Measurements from ENCODE around the gene IGF2BP2.
"Not testable (repeated sequence)": the region's sequence is repeated elsewhere in the genome, so short reads cannot be mapped to it uniquely, and the experiment has no call there.

The IGF2BP2 gene

GRCh38 chr3:185770109-185770508 is 54.7 kb downstream of the IGF2BP2 start:
- H3K27me3 ChIP-seq (ENCODE audit: control insufficient read depth in 5 of 5, insufficient read depth in 4 of 5, low read length in 5 of 5): no peaks in the 10 kb centered on the region
- no peak overlapping the region for H3K9ac ChIP-seq (ENCODE audit: low read length in 5 of 5)
- no peak overlapping the region for H3K27ac ChIP-seq (ENCODE audit: low read depth, low read length)
- H3K4me1 ChIP-seq (ENCODE audit: control insufficient read depth in 5 of 5, insufficient read depth in 5 of 5, low read length in 5 of 5): peaks cover 0 to 4% (median 2%) of the 10 kb centered on the region in 5 donors
- no peak overlapping the region for H3K4me3 ChIP-seq (ENCODE audit: low read depth in 1 of 5, low read length in 5 of 5)
- no peaks in the 10 kb centered on the region for H3K9me3 ChIP-seq (ENCODE audit: control insufficient read depth in 5 of 5, low read length in 5 of 5)
- H3K36me3 ChIP-seq (ENCODE audit: control insufficient read depth in 5 of 5, insufficient read depth in 5 of 5, low read length in 5 of 5): no peaks in the 10 kb centered on the region

- H3K4me1 ChIP-seq (ENCODE audit: control insufficient read depth in 5 of 5, insufficient read depth in 5 of 5, low read length in 5 of 5): peaks cover 5 to 15% (median 12%) of the 10 kb centered on the region in 5 donors
- H3K36me3 ChIP-seq (ENCODE audit: control insufficient read depth in 5 of 5, insufficient read depth in 5 of 5, low read length in 5 of 5); H3K4me3 ChIP-seq (ENCODE audit: low read depth in 1 of 5, low read length in 5 of 5); H3K9me3 ChIP-seq (ENCODE audit: control insufficient read depth in 5 of 5, low read length in 5 of 5); H3K9ac ChIP-seq (ENCODE audit: low read length in 5 of 5); H3K27me3 ChIP-seq (ENCODE audit: control insufficient read depth in 5 of 5, insufficient read depth in 4 of 5, low read length in 5 of 5); H3K27ac ChIP-seq (ENCODE audit: low read depth, low read length): not testable (repeated sequence)
These were observed 56.3 kb downstream of the IGF2BP2 start for GRCh38 chr3:185768578-185768982.

DNA sequence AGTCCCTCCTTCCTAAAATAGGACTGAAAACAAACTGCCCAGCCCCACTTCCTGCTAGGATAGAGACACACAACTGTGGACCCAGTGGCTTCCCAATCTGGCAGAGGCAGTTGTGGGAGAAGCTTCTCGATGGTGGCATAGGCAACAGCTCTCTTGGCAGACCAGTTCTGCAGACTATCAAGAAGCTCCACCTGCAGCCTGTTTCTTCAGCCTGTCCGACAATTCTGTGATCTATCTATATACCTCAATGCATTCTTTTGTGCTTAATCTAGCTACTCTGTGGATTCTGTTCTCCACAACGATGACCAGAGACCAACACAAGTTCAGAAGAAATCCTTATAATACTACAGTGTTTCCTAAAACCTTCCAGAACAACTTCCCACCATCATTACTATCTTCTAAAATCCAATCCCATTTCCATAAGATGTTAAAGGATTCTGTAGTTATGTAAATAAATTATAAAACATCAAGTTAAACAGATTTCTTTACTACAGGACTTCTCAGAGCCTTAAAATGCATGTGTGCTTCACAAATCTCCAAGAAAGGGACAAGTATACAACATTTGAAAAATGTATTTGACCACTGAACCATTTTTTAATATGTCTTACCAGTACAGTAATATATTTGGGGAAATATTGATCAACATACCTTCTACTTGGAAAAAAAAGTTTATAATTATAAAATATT is 57.7 kb downstream of the IGF2BP2 start:
- Histone ChIP-seq H3K36me3 (ENCODE audit: control insufficient read depth in 5 of 5, insufficient read depth in 5 of 5, low read length in 5 of 5) (no peaks in the 10 kb centered on the region), H3K4me3 (ENCODE audit: low read depth in 1 of 5, low read length in 5 of 5) (no peak overlapping the region), H3K4me1 (ENCODE audit: control insufficient read depth in 5 of 5, insufficient read depth in 5 of 5, low read length in 5 of 5) (peaks cover 5 to 15% (median 12%) of the 10 kb centered on the region in 5 donors), H3K27me3 (ENCODE audit: control insufficient read depth in 5 of 5, insufficient read depth in 4 of 5, low read length in 5 of 5) (no peaks in the 10 kb centered on the region), H3K9me3 (ENCODE audit: control insufficient read depth in 5 of 5, low read length in 5 of 5) (no peaks in the 10 kb centered on the region), H3K9ac (ENCODE audit: low read length in 5 of 5) (no peak overlapping the region), H3K27ac (ENCODE audit: low read depth, low read length) (no peak overlapping the region)

GRCh38 chr3:185766329-185767001 is 58.4 kb downstream of the IGF2BP2 start:
- Histone ChIP-seq H3K27me3 (ENCODE audit: control insufficient read depth in 5 of 5, insufficient read depth in 4 of 5, low read length in 5 of 5) (no peaks in the 10 kb centered on the region), H3K4me1 (ENCODE audit: control insufficient read depth in 5 of 5, insufficient read depth in 5 of 5, low read length in 5 of 5) (peaks cover 5 to 15% (median 12%) of the 10 kb centered on the region in 5 donors), H3K36me3 (ENCODE audit: control insufficient read depth in 5 of 5, insufficient read depth in 5 of 5, low read length in 5 of 5) (no peaks in the 10 kb centered on the region), H3K27ac (ENCODE audit: low read depth, low read length) (no peak overlapping the region), H3K4me3 (ENCODE audit: low read depth in 1 of 5, low read length in 5 of 5) (no peak overlapping the region), H3K9me3 (ENCODE audit: control insufficient read depth in 5 of 5, low read length in 5 of 5) (no peaks in the 10 kb centered on the region), H3K9ac (ENCODE audit: low read length in 5 of 5) (no peak overlapping the region)

- Histone ChIP-seq H3K9me3 (ENCODE audit: control insufficient read depth in 5 of 5, low read length in 5 of 5) (no peaks in the 10 kb centered on the region), H3K27me3 (ENCODE audit: control insufficient read depth in 5 of 5, insufficient read depth in 4 of 5, low read length in 5 of 5) (no peaks in the 10 kb centered on the region), H3K9ac (ENCODE audit: low read length in 5 of 5) (peak overlapping the region in 3 of 5 donors; percentile 44 to 63 (median 53)), H3K4me1 (ENCODE audit: control insufficient read depth in 5 of 5, insufficient read depth in 5 of 5, low read length in 5 of 5) (peaks cover 5 to 19% (median 13%) of the 10 kb centered on the region in 5 donors), H3K27ac (ENCODE audit: low read depth, low read length) (peak overlapping the region; percentile 43), H3K4me3 (ENCODE audit: low read depth in 1 of 5, low read length in 5 of 5) (peak overlapping the region in 1 of 5 donors; percentile 22), H3K36me3 (ENCODE audit: control insufficient read depth in 5 of 5, insufficient read depth in 5 of 5, low read length in 5 of 5) (no peaks in the 10 kb centered on the region)
These were observed 59.9 kb downstream of the IGF2BP2 start for GRCh38 chr3:185764980-185765370.

- no peaks in the 10 kb centered on the region for H3K27me3 ChIP-seq (ENCODE audit: control insufficient read depth in 5 of 5, insufficient read depth in 4 of 5, low read length in 5 of 5)
- H3K4me3 ChIP-seq (ENCODE audit: low read depth in 1 of 5, low read length in 5 of 5): peak overlapping the region in 2 of 5 donors; percentile 19 to 22
- H3K4me1 ChIP-seq (ENCODE audit: control insufficient read depth in 5 of 5, insufficient read depth in 5 of 5, low read length in 5 of 5): peaks cover 5 to 23% (median 13%) of the 10 kb centered on the region in 5 donors
- H3K9ac ChIP-seq (ENCODE audit: low read length in 5 of 5): peak overlapping the region in 4 of 5 donors; percentile 50 to 68 (median 62)
- no peaks in the 10 kb centered on the region for H3K36me3 ChIP-seq (ENCODE audit: control insufficient read depth in 5 of 5, insufficient read depth in 5 of 5, low read length in 5 of 5)
- no peaks in the 10 kb centered on the region for H3K9me3 ChIP-seq (ENCODE audit: control insufficient read depth in 5 of 5, low read length in 5 of 5)
- H3K27ac ChIP-seq (ENCODE audit: low read depth, low read length): peak overlapping the region; percentile 43
These were observed 60.5 kb downstream of the IGF2BP2 start for GRCh38 chr3:185764163-185764979.

GRCh38 chr3:185763347-185764005 is 61.4 kb downstream of the IGF2BP2 start:
- peaks cover 5 to 23% (median 13%) of the 10 kb centered on the region in 5 donors for H3K4me1 ChIP-seq (ENCODE audit: control insufficient read depth in 5 of 5, insufficient read depth in 5 of 5, low read length in 5 of 5)
- H3K27me3 ChIP-seq (ENCODE audit: control insufficient read depth in 5 of 5, insufficient read depth in 4 of 5, low read length in 5 of 5): no peaks in the 10 kb centered on the region
- H3K9ac ChIP-seq (ENCODE audit: low read length in 5 of 5): no peak overlapping the region
- no peaks in the 10 kb centered on the region for H3K9me3 ChIP-seq (ENCODE audit: control insufficient read depth in 5 of 5, low read length in 5 of 5)
- H3K27ac ChIP-seq (ENCODE audit: low read depth, low read length): no peak overlapping the region
- H3K4me3 ChIP-seq (ENCODE audit: low read depth in 1 of 5, low read length in 5 of 5): no peak overlapping the region
- H3K36me3 ChIP-seq (ENCODE audit: control insufficient read depth in 5 of 5, insufficient read depth in 5 of 5, low read length in 5 of 5): no peaks in the 10 kb centered on the region

DNA sequence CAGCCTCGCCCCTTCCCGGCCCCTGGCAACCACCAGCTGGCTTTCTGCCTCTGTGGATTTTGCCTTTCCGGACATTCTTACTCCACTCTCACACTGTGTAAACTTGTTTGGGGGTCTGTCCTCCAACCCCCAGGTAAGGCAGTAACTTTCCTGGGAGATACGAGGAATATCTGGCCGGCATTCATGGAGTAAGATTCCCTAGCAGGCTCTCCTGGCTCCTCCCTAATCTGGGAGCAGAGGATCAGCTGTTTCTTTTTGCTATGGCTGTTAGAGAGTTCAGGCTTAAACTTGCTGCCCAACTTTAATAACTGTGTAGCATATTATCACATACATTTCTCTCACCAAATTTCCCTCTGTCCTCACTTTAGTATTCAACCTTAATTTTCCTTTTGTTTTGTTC is 64.3 kb downstream of the IGF2BP2 start:
- peak overlapping the region; percentile 14 to 68 (median 50) for H3K9ac ChIP-seq (ENCODE audit: low read length in 5 of 5)
- peak overlapping the region; percentile 42 for H3K27ac ChIP-seq (ENCODE audit: low read depth, low read length)
- H3K9me3 ChIP-seq (ENCODE audit: control insufficient read depth in 5 of 5, low read length in 5 of 5): no peaks in the 10 kb centered on the region
- peaks cover 5 to 23% (median 13%) of the 10 kb centered on the region in 5 donors for H3K4me1 ChIP-seq (ENCODE audit: control insufficient read depth in 5 of 5, insufficient read depth in 5 of 5, low read length in 5 of 5)
- H3K27me3 ChIP-seq (ENCODE audit: control insufficient read depth in 5 of 5, insufficient read depth in 4 of 5, low read length in 5 of 5): no peaks in the 10 kb centered on the region
- no peaks in the 10 kb centered on the region for H3K36me3 ChIP-seq (ENCODE audit: control insufficient read depth in 5 of 5, insufficient read depth in 5 of 5, low read length in 5 of 5)
- H3K4me3 ChIP-seq (ENCODE audit: low read depth in 1 of 5, low read length in 5 of 5): peak overlapping the region; percentile 22 to 63 (median 53)

DNA sequence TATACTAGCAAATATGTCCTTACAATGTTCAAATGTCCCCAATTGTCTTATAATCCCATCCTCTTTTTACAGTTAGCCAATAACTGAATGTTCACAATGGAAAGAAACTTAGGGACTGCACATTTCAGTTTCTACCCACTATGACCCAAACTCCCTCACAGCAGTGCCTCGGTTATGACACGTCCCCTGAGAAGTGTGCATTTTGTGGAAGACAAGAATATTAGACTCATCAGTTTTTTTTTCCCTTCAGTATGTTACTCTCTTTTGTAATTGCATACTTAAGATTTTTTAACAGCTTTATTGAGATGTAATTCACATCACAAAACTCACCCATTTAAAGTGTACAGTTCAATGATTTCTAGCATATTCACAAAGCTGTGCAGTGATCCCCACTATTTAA is 64.8 kb downstream of the IGF2BP2 start:
- H3K9ac ChIP-seq (ENCODE audit: low read length in 5 of 5): peak overlapping the region; percentile 14 to 68 (median 50)
- peaks cover 0 to 2% (median 0%) of the 10 kb centered on the region in 5 donors for H3K9me3 ChIP-seq (ENCODE audit: control insufficient read depth in 5 of 5, low read length in 5 of 5)
- H3K4me1 ChIP-seq (ENCODE audit: control insufficient read depth in 5 of 5, insufficient read depth in 5 of 5, low read length in 5 of 5): peaks cover 5 to 20% (median 13%) of the 10 kb centered on the region in 5 donors
- no peaks in the 10 kb centered on the region for H3K36me3 ChIP-seq (ENCODE audit: control insufficient read depth in 5 of 5, insufficient read depth in 5 of 5, low read length in 5 of 5)
- peak overlapping the region; percentile 22 to 63 (median 53) for H3K4me3 ChIP-seq (ENCODE audit: low read depth in 1 of 5, low read length in 5 of 5)
- no peaks in the 10 kb centered on the region for H3K27me3 ChIP-seq (ENCODE audit: control insufficient read depth in 5 of 5, insufficient read depth in 4 of 5, low read length in 5 of 5)
- peak overlapping the region; percentile 42 for H3K27ac ChIP-seq (ENCODE audit: low read depth, low read length)
